ENCODE results near the gene GSK3A.

GRCh38 chr19:42281827-42282762, 39.7 kb upstream of the GSK3A start:
- TF ChIP-seq CTCF (IDR thresholded peaks at IDR 0.05; ENCODE audit: poor library complexity) (no peak), EZH2 (IDR thresholded peaks at IDR 0.05; ENCODE audit: borderline replicate concordance) (no peak), EZH2phosphoT487 (IDR thresholded peaks at IDR 0.05; ENCODE audit: low read depth, severe bottlenecking, unreplicated experiment) (no peak)
